WI38 (cell line): Measurements from ENCODE around the gene MAPKAP1.

Experiments used
- H3K4me3 ChIP-seq: 2 replicates; pipeline ENCODE4 v1.5.1; 2011; ENCODE audit warnings: low read depth, mild to moderate bottlenecking, control low read depth, low read length
- CTCF ChIP-seq: IDR thresholded peaks from 2 replicates; pipeline ENCODE4 v1.5.1; 2012; ENCODE audit warnings: low read depth, mild to moderate bottlenecking, control low read depth, low read length

MAPKAP1 gene

DNA sequence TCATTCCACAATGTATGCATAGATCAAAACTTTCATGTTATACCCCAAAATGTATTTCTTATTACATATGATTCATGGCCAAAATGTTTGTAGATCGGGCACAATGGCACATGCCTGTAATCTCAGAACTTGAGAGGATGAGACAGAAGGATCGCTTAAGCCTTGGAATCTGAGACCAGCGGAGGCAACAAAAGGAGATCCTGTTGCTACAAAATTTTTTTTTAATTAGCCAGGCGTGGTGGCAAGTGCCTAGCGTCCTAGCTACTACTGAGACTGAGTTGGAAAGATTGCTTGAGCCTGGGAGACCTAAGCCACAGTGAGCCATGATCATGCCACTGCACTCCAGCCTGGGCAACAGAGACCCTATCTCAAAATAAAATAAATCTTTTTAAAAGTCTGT, 89.9 kb downstream of the MAPKAP1 start:
- TF ChIP-seq CTCF: no peak
- no peak overlapping the region for H3K4me3 ChIP-seq

DNA sequence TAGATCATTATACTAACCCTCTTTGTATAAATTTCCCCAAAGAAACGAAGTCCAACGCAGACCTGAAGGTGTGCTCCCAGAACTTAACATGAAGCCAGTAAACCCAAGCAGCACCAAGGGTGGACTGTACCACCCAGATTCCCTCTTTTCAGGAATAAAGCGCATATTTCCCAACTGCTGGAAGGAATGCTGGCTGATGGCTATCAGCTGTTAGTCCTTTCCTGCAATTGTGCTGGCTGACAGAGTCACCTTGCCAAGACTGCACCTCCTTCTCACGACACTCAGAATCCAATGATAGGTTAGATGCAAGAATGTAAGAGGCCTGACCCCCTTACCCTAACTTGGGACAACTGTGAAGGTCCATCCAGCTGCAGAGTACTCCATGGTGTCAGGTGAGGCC, 93.9 kb downstream of the MAPKAP1 start:
- TF ChIP-seq CTCF: no peak
- no peak overlapping the region for H3K4me3 ChIP-seq

- H3K4me3 ChIP-seq: no peak overlapping the region
- TF ChIP-seq CTCF: no peak
These were observed 94.4 kb downstream of the MAPKAP1 start for GRCh38 chr9:125612616-125613015.

GRCh38 chr9:125611121-125611765, 95.8 kb downstream of the MAPKAP1 start:
- H3K4me3 ChIP-seq: no peak overlapping the region
- TF ChIP-seq CTCF: no peak

DNA sequence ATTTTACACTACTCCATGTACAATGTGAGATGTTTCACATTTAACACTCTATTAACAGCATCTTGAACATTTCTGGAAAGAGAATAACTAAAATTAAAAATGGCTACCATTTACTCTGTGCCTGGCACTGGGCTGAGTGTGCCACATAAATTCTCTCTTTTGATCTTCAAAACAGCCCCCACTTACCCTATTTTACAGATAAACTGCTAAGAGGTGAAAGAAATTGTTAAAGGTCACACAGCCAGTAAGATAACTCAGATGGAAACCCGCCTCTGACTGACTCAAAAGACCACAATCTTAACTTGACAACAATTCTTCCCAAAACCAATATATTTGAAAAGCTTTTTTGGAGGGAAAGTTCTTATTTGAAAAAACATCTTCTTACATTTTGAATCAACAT, 97.3 kb downstream of the MAPKAP1 start:
- TF ChIP-seq CTCF: no peak
- H3K4me3 ChIP-seq: no peak overlapping the region

- no peak overlapping the region for H3K4me3 ChIP-seq
- TF ChIP-seq CTCF: no peak
These were observed 98.4 kb downstream of the MAPKAP1 start for GRCh38 chr9:125608489-125609224.

- no peak for TF ChIP-seq CTCF
- H3K4me3 ChIP-seq: no peak overlapping the region
These were observed 102.8 kb downstream of the MAPKAP1 start for GRCh38 chr9:125604196-125604595.
